HG02885 (cell line): ENCODE data around the gene CCDC102B.
A peak's percentile ranks its signal among the peaks of the same experiment; 100 is the strongest.
"Not testable (repeated sequence)": the region's sequence is repeated elsewhere in the genome, so short reads cannot be mapped to it uniquely, and the experiment has no call there.

Experiments used
- ATAC-seq: cut with Tn5 transposase; IDR thresholded peaks from one replicate; pipeline ENCODE4 v1.9.1; 2021; ENCODE audit warnings: mild to moderate bottlenecking; ENCODE audit not compliant: unreplicated experiment, poor library complexity

Gene CCDC102B

DNA sequence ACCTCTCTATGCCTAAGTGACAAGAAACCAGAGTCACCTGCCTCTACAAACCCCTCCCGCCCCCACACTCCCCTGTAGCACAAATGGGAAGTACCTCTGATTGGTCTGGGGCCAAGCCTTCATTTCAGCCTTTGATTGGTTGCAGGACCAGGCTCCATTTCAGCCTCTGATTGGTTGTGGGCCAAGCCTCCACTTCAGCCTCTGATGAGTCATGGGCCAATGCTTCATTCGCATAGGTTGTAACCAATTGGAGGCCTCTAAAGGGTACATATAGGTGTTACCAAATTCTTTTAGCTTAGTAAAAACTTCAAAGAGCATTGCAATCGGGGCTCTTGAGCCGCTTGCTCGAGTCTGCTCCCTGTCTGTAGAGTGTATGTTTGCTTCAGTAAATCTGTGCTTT is 25.0 kb downstream of the CCDC102B start:
- no peak for ATAC-seq

GRCh38 chr18:68826121-68826520 is 28.2 kb downstream of the CCDC102B start:
- no peak for ATAC-seq

DNA sequence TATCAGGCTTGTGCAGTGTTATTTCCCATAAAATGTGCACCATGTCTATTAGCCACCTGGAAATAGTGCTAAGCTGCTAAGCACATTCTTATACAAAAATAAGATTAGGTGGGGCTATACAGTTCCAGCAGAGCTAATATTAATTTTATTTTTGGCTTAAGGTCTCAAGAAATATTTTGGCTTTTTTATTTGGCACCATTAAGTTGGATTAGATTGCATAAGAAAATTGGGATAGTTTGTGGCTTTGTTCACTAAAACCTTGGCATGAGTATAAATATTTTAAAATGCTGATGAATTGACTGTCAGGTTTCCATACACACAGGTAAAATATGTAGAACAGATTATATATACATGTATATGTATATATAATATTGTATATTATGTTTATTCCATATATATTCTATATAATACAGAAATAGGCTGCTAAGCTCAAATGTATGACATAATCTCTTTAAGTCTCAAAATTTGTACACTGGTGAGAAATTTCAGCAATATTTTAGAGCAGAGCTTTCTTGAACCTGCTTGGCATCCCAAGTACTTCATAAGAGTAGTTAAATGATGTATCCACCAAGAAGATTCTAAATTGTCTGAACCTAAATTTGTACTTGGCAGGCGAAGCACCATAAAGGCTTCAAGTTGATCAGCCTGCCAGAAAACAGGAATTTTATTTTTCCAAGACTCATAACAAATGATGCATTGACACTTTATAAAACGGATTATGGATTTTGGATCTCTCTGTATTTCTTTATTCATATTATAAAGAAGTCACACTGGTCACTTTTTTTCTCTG is 32.6 kb downstream of the CCDC102B start:
- ATAC-seq: no peak

- no peak for ATAC-seq
Measured at GRCh38 chr18:68833756-68834155, 35.9 kb downstream of the CCDC102B start.

- ATAC-seq: no peak
Measured at GRCh38 chr18:68837665-68838451, 40.0 kb downstream of the CCDC102B start.

DNA sequence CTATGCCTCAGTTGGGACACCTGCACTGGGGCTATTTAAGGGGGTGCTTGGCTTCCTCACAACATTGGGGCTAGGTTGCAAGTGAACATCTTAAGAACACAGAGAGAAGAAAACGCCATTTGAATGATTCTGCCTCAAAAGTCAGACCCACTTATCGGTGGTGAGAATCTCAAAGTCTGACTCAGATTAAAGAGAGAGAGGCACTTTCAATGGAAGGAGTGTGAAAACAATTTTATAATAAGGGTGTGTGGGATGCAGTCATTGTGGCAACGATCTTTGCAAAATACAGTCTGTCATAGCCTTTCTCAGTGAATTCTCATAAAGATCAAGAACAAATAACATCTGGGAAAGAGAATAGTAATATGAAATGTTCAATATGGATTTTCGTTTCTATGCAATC is 41.8 kb downstream of the CCDC102B start:
- no peak for ATAC-seq

- ATAC-seq: no peak
Measured at GRCh38 chr18:68840554-68841263, 42.8 kb downstream of the CCDC102B start.

DNA sequence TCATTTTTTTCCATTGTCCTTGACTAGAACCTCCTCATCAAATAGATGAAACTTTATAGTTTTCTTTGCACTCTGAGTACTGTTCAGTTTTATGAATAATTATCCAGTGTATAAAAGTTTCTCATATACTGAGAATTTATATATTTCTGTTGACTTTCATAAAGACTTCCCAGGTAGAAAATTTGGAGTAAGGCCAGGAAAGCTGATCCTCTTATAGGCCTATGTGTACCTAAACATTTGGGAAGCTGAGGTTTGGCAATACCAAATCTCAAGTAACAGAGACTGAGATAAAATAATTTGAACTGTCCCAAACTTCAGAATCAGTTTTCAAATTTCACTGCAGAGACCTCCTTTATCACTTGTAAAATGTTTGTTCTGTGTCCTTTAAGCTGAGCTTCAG is 43.4 kb downstream of the CCDC102B start:
- ATAC-seq: no peak

- no peak for ATAC-seq
Measured at GRCh38 chr18:68842951-68843350, 45.1 kb downstream of the CCDC102B start.

DNA sequence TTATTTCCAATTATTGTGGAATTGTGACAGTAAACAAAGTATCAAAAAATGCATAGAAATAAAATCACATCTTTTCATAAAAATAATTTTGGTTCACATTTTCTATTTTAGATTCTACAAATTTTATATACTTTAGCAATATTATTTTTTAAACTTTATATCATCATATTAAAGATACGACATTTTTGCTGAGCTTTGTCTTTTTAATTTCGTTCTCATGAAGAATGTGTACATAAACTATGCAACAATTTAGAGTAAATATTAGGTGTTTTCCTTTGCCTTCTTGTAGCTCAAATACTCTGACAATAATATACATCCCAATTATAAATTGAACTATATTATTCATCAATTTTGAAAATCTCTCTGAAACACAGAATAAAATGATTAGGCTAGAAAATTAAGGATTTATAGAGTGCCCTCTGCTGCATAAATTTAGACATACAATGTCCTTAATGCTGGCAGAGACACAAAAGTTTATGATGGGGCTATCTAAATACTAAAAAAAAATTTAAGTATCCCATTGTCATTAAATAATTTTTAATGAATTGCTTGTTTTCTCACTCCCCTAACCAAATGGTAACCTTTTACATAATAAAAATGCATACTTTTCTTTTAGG is 45.7 kb downstream of the CCDC102B start:
- ATAC-seq: no peak

- peak; percentile 68 for ATAC-seq
Measured at GRCh38 chr18:68847219-68847837, 49.4 kb downstream of the CCDC102B start.

- no peak for ATAC-seq
Measured at GRCh38 chr18:68848242-68848641, 50.4 kb downstream of the CCDC102B start.

DNA sequence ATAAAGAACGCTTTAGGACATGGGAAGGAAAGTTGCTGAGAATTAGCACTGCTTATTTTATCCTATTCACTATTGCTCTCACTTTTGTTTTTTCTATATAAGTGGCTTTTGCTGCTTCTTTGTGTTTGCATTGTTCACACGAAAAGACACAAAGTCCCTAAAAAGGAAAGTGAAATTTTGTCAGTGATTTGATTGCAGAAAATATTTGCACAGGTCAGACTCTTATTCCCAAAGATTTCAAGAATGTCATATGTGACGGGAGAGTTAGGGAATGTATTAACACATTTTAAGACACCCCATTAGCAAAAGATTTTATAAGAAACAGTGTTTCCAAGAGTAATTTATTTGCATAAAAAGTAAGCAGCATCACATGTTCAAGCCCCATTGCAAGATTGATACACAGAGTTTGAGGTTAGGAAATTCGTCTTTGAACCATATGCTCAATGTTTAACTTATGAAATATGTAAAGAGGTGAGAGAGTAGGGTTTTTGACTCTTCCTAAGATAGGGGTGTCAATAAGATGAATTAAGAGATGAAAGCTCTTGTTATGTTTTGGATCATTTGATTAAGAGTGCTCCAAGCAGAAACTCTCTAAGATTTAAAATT is 57.0 kb downstream of the CCDC102B start:
- no peak for ATAC-seq

DNA sequence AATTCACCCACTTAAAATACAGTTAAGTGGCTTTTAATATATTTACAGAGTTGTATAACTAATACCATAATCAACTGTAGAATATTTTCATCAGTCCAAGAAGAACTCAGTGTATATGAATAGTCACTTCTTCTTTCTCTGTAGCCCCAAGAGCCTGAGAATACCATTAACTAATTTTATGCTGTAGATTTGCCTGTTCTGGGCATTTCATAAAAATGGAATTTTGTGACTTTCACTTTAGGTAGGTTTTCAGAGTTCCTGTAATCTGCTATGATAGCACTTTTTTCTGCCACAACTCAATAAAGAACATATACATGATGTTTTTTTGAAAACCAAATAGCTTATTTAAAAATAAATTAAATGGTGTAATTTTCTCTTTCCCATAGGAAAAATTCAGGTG is 57.6 kb downstream of the CCDC102B start:
- no peak for ATAC-seq

GRCh38 chr18:68861365-68861764 is 63.5 kb downstream of the CCDC102B start:
- no peak for ATAC-seq

GRCh38 chr18:68865021-68865420 is 67.1 kb downstream of the CCDC102B start:
- peak; percentile 41 for ATAC-seq

- no peak for ATAC-seq
Measured at GRCh38 chr18:68865503-68865902, 67.6 kb downstream of the CCDC102B start.

DNA sequence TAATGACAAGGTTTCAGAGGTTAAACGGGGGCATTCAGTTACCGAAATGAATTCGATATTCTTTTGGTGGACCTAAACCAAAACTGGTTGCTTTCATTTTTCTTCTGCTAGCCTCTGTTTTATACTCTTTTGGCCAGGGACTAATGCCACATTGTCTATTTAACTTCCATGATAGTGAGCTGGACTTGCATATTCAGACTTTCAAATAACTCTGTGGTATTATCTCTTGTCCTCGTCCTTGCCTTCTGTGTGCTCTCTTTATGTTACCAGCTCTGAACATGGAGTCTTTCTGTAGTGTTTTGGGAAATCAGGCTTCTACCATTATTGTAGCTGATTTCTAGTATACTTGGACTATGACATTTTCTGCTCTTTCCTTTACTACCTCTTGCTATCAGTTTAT is 75.1 kb downstream of the CCDC102B start:
- ATAC-seq: no peak

DNA sequence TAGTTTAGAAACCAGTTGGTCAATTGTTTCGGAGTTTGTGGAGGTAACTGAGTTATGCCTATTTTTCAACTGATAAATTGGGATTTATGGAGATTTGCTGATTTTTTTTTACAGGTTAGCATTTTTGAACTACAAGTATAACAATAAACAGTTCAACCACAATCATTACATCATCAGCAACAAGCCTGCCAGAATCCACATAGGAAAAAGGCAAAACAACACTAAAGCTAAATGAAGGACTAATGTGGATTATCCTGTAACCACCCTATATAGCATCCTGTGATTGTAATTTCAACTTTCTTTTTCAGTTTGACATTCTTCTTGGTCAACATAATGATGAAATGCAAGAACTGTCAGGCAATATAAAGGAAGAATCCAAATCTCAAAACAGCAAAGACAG is 76.5 kb downstream of the CCDC102B start:
- ATAC-seq: no peak

- not testable (repeated sequence) for ATAC-seq
Measured at GRCh38 chr18:68879947-68880346, 82.1 kb downstream of the CCDC102B start.
